Mesenteric fat pad (tissue), 1 donor: ENCODE results near the gene GNAT2. TPM values are rescaled to one million over a fixed set of nuclear protein-coding genes. Genes with fewer than 3 reads are reported as not detected.

Source experiments
- DNase-seq: peaks from one replicate; pipeline ENCODE4 v3.0.0-alpha.2; 2020; ENCODE audit warnings: low spot score
- total RNA-seq: library from RNA; stranded (reverse); fragmentation: NEBNext Ultra II Directional; extraction: Animal tissue kit (Norgen Biotek cat#: 25700); gene quantifications from one replicate; pipeline ENCODE4 v1.2.1, GENCODE V29; 2021
- donor health status: DM: yes; HTN: yes; CAD: no.

Gene GNAT2
- total RNA-seq, 1 donor from 2014 or later = not detected

DNA sequence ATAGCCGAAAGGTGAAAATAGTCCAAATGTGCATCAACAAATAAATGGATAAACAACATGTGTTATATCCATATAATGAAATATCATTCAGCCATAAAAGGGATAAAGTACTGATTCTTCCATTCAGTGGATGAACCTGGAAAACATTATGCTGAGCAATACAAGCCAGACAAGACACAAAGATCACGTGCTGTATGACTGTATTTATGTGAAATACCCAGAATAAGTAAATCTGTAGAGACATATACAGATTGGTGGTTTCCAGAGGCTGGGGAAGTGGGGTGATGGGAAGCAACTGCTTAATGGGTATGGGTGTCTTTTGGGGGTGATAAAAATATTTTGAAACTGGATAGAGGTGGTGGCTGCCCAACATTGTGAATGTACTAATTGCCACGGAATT, 23.2 kb upstream of the GNAT2 start:
- DNase-seq = no peak

DNA sequence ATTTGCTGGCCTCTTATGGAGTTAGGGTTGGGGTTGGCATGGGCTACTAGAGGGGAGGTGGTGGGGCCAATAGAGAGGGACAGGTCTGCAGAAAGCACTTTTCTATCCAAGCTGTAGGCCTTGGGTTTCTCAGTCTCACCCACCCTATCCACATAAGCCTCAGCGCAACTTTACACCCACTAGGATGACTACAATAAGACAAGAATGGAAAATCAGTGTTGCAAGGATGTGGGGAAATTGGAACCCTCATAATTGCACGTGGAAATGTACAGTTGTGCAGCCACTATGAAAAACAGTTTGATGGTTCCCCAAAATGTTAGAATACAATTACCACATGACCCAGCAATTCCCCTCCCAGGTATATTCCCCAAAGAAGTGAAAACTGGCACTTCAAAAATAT, 22.4 kb upstream of the GNAT2 start:
- no peak for DNase-seq

DNA sequence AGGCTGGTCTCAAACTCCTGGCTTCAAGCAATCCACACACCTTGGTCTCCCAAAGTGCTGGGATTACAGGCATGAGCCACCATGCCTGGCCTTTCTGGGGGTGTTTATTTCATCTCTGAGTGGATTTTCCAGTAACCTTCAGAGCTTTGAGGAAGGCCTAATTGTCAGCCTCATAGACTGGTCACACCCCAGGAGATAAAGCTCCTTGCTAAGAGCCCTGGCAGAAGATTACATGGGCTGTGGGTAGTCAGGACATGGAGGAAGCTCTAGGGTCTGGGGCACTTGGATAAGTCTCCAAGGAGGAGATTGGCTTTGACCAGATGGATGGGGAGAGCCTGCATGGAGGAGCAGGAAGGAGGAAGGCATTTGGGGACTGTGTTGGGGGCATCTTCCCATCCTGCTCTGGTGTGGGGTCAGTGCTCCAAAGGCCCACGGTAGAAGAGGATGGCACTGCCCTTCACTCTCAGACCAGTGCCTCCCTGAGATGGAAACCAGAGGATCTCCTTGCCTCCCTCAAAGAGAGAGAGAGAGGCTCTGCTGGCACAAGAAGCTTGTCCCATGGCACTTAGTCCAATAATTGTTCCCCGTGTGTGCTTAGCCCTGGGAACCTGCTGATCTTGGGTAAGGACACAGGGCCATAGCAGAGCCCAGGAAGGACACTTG, 21.8 kb upstream of the GNAT2 start:
- no peak for DNase-seq

DNA sequence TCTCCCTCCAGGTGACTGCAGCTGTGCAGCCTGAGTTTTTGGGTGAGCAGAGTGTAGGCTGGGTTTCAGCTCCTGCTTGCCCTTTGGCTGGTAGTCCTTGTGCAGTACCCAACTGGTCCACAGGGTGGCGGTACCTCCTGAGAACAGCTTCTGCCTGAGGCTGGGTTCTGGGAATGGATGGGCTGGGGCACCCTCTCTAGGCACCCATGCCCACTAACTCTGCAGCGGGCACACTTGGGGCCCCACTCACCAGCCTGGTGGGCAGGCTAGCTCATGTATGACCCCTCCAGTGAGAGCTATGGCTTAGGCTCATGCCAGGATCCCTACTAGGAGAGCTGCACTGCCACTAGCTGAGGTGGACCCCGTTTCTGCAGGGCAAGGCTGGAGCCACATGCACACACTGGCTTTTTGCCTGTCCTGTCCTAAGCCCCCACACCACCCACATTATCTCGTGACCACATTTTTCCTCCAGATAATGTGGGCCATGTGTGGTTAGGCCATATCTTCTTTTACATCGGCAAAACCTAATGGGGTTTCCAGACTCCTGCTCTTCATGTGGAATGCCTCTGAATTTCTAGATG, 21.0 kb upstream of the GNAT2 start:
- DNase-seq = peak; percentile 89

DNA sequence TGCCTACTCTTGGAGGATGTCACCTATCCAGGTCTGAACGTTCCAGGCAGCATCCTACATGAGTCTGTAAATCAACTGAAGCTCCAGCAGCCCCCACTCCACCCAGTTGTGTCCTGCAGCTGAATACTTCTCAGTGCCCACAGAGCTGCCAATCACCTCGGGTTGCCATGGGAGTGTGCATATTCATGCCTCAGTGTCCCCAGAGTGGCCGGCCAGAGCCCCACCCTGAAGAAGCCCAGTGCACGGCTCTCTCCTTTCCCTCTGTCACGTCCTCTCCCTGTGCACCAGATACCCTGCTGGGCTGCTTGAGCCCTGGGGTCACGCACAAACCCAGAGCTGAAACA, 20.4 kb upstream of the GNAT2 start:
- DNase-seq = peak; percentile 84

DNA sequence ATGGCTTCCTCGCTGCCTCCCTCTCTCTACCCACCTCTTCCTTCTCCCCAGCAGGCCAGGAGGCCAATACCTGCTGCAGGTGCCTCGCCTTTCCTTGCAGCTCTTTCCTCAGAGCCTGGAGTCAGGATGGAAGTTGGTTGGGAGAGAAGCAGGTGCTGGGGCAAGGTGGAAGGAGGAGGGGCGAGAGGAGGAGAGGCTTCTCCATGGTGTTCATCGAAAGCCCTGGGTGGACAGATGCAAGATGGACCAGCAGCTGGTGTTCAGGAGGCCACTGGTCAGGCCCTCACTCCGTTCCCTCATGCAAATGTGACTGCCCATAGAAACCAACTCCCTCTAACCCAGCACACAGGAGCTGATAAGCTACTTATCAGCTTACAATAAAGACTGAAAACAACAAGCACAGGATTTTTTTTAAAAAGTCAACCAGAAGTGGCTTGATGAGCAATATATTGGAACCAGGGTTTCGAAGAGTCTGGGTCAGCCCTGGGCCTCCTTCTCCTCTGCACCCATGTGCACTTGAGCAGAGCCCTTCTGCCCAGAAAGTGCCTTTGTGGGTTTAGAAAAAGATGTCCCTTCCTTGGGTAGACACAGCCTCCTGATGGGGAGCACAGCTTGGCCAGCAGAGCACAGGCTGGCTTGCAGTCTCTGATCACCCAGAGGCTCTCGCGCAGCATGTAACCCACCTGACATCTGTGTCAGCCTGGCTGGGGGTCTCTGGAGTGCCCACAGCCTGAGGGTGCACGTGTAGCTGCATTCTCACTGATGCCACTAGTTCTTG, 19.8 kb upstream of the GNAT2 start:
- DNase-seq = peak; percentile 67

DNA sequence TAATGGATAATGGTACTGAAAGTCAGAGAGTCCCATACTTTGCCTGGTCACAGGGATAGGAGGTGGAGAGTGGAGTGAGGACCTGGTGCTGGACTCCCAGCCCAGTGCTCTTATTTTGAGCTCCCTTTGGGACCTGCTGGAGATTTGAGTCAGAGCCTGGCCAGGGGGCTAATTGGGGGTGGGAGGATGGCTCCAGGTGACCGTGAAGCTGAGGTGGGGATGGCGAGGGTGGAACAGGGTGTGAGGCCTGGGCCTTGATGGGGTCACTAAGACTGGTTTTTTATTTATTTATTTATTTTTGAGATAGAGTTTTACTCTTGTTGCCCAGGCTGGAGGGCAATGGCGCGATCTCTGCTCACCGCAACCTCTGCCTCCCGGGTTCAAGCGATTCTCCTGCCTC, 18.0 kb upstream of the GNAT2 start:
- peak; percentile 39 for DNase-seq

DNA sequence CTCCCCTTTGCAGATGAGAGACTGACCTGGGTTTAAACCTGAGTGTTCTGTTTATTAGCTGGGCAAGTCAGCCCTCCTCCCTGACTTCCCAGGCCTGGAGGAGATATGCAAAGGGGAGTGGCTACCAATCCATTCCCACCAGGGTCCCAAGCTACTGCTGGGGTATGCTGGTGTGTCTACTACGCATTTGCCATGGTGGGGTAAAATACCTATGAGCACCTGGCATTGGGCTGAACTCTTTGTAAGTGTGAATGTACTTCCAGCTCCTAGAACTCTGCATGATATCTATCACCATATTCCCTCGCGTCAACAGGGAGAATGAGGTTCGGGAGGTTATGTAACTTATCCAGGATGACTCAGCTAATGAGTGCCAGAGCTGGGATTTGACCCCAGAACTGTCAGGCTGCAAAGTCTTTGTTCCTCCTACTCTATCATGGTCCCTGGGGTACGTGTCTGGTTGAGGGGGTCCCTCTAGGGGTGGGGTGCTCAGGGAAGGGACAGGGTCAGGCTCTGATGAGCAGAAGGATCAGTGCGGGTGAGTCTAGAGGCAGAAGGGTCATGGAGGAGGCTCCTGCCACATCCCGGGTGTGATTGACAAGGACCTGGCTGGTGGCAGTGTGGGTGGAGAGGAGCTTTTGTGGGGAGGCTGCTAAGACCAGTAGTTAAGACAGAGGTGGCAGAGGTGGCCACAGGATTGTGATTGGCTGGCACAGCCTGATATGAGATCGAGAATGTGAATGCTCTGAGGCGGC, 17.0 kb upstream of the GNAT2 start:
- no peak for DNase-seq

DNA sequence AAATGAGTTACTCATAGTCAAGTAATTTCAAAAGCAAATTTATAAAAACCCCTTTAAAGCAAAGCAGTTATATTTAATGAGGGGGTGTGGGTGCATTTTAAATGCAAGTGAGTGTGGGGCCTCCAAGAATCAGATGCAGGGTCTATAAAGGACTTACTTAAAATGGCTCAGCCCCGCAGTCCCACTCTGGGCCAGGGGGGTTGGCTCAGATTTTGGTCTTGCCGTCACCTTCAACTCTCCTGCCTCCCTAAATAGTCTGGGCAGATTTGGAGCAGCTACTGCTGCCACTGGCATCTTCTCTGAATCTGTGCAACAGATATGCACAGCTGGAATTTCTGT, 16.4 kb upstream of the GNAT2 start:
- DNase-seq = no peak

DNA sequence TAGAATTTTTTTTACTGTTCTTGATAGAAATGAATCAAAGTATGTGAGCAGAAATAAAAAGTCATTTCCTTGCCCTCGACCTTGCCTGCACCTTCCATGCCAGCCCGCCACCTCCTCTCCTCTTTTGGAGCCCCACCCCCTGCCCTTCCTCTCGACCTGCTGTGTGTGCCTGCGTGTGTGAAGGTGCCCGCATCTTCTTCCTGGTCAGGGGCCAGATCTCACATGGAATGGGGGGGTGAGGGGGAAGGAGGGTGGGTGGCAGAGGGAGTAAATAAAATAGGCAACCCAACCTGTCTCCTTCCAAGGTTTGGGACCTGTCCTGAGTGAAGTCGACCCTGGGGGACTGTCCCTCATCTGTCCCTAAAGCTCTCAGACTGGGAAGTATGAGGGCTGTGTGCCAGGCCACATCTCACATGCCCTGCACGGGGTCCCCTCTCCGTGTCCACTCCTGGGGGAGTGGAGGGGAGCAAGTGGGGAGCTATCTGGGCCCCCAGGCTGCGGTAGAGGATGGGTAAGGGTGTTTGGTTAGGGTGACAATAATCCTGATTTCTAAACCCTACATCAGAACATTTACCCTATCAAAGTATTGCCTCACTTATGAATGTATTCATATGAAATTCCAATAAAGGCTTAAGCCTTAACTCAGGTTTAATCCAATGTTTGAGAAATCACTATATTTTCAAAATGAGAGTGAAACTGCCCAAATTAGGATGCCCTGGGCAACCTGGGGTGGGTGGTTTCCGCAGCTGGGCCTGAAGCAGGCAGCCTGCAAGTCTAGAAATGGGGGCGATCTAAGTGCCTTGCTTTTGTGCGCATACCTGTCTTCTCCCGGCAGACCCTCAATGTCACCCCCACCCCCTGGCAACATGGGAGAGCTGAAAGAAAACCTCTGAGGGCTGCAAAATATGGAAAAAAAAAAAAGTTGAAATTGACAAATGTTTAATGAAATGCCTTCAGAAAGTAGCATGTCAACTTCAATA, 15.6 kb upstream of the GNAT2 start:
- DNase-seq = no peak

DNA sequence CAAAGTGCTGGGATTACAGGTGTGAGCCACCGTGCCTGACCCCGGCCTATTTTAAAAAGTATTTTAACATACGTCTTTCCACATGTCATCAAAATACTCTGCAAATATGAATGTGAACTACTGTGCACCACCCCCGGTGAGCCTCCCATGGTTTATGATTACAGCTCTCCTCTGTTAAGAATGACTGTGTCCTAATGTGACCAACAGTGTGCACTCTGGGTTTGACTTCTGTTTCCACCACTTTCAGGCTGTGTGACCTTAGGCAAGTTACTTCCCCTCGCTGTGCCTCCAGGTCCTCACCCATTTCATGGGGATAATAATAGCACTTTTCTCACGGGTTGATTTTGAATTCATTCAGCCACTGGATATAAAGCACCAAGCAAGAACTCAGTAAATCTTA, 14.9 kb upstream of the GNAT2 start:
- DNase-seq = no peak

DNA sequence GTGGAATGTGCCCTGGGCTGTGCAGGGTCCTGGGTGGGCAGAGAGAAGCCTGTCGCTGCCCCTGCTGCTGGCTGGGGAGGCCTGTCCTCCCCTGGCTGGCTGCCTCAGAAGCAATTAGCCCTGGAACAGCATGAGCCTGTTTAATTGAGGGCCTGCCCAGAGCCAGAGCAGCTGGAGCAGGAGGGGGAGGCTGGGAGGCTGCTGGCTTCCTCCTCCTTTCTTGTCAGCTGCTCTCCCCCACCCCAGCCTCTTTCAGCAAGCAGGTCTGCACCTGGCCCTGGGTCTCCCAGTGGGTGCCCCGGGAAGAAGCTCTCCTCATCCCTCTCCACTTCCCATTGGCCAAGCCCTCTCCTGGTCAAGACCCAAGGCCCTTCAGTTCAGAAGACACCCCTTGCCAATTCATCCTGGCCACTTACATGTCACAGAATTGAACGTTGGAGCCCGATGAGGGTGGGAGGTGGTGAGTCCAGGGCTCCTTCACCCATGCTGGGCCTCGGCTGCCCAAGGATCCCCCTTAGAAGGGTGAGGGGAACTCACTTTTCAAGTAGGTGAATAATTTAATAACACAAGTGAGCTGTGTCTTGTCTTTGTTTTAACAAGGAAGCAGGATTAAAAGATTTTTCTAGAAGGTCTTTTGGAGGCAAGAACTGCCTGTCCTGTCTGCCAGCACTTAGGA, 13.4 kb upstream of the GNAT2 start:
- DNase-seq = no peak

DNA sequence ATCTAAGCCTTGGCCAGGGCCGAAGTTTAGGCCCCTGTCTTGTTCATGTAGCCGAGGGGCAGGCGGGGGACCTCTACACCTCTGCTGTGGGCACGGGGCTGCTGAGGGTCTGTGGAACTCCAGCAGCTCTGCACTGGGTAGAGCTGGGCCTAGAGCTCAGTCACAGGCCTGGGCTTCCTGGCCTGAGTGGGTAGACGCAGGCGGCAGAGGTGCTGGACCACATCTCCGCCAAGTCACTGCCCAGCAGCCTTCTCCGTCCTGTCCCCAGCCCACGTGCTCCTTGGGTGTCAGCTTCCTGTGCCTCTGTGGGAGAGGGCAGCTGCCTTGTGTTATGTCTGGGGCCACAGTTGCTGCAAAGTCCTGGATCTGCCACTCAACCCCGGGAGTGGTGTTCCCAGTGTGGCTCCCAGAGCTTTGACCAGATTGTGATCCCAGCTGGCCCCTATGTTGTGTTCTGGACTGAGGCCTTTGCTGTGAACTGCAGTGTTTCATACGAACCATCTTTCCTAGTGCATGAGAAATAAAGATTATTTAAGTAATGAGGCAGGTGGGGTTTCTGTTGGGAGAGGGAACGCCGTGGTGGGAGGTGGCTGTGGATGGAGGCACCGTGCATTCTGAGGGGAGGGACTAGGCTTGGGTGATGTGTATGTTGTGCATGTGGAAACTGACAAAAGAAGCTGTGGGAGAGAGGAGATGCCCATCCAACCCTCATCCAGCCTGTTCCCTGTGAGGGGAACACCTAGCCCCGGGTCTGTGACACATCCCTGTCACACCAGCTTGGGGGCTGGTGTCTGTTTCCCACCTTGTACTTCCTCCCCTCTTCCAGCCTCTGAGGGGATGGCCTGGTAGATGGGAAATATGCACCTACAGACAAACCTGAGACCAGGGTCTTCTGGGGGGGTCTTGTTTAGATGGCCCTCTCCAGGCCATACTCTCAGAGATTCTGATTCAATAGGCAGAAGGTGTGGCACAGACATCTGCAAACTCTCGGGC, 12.4 kb upstream of the GNAT2 start:
- no peak for DNase-seq

DNA sequence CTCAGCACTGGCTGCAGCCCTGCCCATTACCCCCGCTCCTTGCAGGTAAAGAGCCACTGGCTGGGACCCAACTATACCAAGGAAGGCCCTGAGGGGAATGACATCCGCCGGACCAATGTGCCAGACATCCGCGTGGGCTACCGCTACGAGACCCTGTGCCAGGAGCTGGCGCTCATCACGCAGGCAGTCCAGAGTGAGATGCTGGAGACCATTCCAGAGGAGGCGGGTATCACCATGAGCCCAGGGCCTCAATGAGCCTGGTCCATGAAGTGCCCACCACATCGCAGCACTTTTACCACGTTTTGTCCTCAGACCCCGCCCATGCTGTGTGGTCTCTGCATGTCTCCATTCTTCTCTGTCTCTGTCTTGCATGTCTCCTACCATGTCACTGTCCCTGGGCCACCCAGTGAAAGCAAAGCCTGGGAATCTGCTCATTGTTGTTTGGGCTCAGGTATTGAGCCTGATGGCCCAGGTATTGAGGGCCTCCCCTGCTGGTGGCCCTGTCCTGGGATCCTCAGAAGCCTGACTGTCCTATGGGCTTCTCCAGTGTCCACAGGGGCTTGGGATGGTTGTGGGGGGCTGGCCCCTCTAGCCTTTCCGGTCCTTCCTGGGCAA, 11.6 kb upstream of the GNAT2 start:
- DNase-seq = no peak

DNA sequence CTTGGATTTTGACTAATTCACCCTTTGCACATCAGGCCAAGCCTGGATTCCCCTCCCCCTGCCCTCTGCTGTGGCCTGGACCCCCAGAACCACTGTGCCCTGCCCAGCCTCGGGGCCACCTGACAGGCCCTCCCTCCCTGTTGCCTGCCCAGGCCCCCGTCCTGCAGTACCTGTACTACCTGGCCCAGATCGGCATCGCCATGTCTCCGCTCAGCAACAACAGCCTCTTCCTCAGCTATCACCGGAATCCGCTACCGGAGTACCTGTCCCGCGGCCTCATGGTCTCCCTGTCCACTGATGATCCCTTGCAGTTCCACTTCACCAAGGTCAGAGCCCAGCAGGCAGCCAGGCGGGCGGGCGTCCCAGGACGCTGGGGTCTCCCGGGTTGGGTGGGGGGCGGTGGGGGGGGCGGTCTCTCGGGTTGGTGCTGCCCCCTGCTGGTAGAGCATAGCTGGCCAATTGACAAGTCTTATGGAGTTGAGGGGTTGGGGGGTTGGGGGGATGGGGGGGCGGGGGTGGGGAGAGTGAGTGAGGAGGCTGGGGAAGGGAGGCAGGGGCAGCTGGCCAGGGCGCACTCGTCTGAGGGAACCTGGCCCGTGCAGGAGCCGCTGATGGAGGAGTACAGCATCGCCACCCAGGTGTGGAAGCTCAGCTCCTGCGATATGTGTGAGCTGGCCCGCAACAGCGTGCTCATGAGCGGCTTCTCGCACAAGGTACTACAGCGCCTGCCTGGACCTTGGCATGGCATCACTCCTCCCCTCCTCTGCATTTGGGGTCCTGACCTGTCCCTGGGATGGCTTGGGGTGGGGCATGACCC, 10.9 kb upstream of the GNAT2 start:
- no peak for DNase-seq

DNA sequence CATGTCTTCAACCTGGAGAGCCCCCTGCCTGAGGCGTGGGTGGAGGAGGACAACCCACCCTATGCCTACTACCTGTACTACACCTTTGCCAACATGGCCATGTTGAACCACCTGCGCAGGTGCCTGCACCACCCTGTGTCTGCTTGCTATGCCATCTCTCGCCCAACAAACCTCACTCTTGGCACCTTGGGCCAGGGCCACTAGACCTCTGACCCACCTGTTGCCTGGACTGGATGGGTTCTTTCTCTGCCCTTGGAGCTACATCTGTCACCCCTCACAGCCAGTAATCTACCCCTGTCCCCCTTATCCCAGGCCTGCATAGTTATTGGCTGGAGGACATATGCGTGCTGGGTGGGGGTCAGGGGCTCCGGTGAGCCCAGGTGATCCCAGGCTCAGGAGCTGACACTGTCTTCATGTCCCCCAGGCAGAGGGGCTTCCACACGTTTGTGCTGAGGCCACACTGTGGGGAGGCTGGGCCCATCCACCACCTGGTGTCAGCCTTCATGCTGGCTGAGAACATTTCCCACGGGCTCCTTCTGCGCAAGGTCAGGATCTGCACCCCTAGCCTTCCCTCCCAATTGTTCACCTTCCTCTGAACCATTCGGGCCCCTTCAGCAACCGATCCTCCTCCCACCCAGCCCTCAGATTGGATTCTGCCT, 10.1 kb upstream of the GNAT2 start:
- no peak for DNase-seq
